BLaER1 (cell line): ENCODE results near the gene ITGB6.

ENCODE experiments used
- H3K27ac ChIP-seq: shearing (Covaris generic); formaldehyde crosslinking; 2 replicates; pipeline ENCODE4 v1.8.1; 2022
- H3K27me3 ChIP-seq: shearing (Covaris generic); formaldehyde crosslinking; 2 replicates; pipeline ENCODE4 v1.8.1; 2022
- H3K36me3 ChIP-seq: shearing (Covaris generic); formaldehyde crosslinking; 2 replicates; pipeline ENCODE4 v1.8.1; 2022
- H3K4me1 ChIP-seq: shearing (Covaris generic); formaldehyde crosslinking; 2 replicates; pipeline ENCODE4 v1.8.1; 2022
- H3K4me2 ChIP-seq: shearing (Covaris generic); formaldehyde crosslinking; 2 replicates; pipeline ENCODE4 v1.8.1; 2022
- H3K4me3 ChIP-seq: shearing (Covaris generic); formaldehyde crosslinking; 2 replicates; pipeline ENCODE4 v1.8.1; 2022
- H3K9ac ChIP-seq: shearing (Covaris generic); formaldehyde crosslinking; 2 replicates; pipeline ENCODE4 v1.8.1; 2022
- H3K9me3 ChIP-seq: shearing (Covaris generic); formaldehyde crosslinking; 2 replicates; pipeline ENCODE4 v1.8.1; 2022
- H4K20me1 ChIP-seq: shearing (Covaris generic); formaldehyde crosslinking; 2 replicates; pipeline ENCODE4 v1.8.1; 2022
- Cebpa-rat ChIP-seq: shearing (Covaris generic); IDR thresholded peaks from 2 replicates; pipeline ENCODE4 v1.8.1; 2022

The ITGB6 gene

DNA sequence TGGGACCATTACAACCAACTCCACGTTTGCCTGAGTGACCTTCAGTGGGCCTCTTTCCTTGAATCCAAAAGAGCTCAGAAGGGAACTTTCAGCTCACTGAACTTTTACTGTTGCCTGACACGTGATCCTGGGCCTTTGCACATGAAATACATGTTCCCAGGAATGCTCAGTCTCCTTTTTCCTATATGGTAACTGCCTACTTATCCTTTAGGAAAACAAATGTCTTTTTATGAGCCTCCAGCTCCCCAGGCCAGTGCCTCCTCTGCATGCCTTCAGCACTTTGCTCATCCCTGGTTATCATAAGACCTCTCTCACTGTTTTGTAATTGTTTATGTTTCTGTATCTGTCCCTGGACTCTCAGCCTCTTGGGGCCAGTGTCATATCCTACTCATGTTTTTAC, 142.7 kb downstream of the ITGB6 start:
- TF ChIP-seq Cebpa-rat: no peak
- no peaks in the 10 kb centered on the region for H4K20me1 ChIP-seq
- no peaks in the 10 kb centered on the region for H3K27me3 ChIP-seq
- no peak overlapping the region for H3K27ac ChIP-seq
- H3K4me1 ChIP-seq: no peaks in the 10 kb centered on the region
- no peak overlapping the region for H3K4me3 ChIP-seq
- no peaks in the 10 kb centered on the region for H3K36me3 ChIP-seq
- H3K9ac ChIP-seq: no peak overlapping the region
- H3K4me2 ChIP-seq: no peak overlapping the region
- peaks cover 15% of the 10 kb centered on the region for H3K9me3 ChIP-seq

- Histone ChIP-seq H3K27ac (no peak overlapping the region), H3K36me3 (no peaks in the 10 kb centered on the region), H4K20me1 (no peaks in the 10 kb centered on the region), H3K9ac (no peak overlapping the region), H3K9me3 (no peaks in the 10 kb centered on the region), H3K4me2 (no peak overlapping the region), H3K4me1 (no peaks in the 10 kb centered on the region), H3K4me3 (no peak overlapping the region), H3K27me3 (no peaks in the 10 kb centered on the region)
- no peak for TF ChIP-seq Cebpa-rat
These were observed 144.4 kb downstream of the ITGB6 start for GRCh38 chr2:160055726-160056108.

- H3K9me3 ChIP-seq: no peaks in the 10 kb centered on the region
- no peaks in the 10 kb centered on the region for H3K4me1 ChIP-seq
- no peak overlapping the region for H3K9ac ChIP-seq
- no peaks in the 10 kb centered on the region for H3K27me3 ChIP-seq
- H3K27ac ChIP-seq: no peak overlapping the region
- no peaks in the 10 kb centered on the region for H3K36me3 ChIP-seq
- H4K20me1 ChIP-seq: no peaks in the 10 kb centered on the region
- no peak overlapping the region for H3K4me3 ChIP-seq
- TF ChIP-seq Cebpa-rat: no peak
- no peak overlapping the region for H3K4me2 ChIP-seq
These were observed 144.9 kb downstream of the ITGB6 start for GRCh38 chr2:160054984-160055725.

DNA sequence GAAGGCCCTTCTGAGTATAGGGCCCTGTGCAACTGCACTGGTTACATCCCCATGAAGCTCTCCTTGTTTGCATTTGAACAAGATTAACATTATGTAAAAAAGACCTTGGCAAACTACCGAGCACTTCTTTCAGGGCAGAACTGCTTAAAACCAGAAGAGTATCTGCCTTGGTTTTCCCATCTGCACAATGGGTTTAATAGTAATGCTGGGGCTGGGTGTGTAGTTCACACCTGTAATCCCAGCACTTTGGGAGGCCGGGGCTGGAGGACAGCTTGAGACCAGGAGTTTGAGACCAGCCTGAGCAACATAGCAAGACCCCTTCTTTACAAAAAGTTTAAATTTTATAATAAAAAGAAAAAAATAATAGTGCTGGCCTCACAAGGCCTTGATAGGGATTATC, 146.1 kb downstream of the ITGB6 start:
- Histone ChIP-seq H3K9ac (no peak overlapping the region), H4K20me1 (no peaks in the 10 kb centered on the region), H3K27ac (no peak overlapping the region), H3K9me3 (no peaks in the 10 kb centered on the region), H3K4me1 (no peaks in the 10 kb centered on the region), H3K4me2 (no peak overlapping the region), H3K4me3 (no peak overlapping the region), H3K27me3 (no peaks in the 10 kb centered on the region), H3K36me3 (no peaks in the 10 kb centered on the region)
- no peak for TF ChIP-seq Cebpa-rat

- H3K27ac ChIP-seq: no peak overlapping the region
- H3K27me3 ChIP-seq: no peaks in the 10 kb centered on the region
- H3K4me3 ChIP-seq: no peak overlapping the region
- no peak for TF ChIP-seq Cebpa-rat
- H3K4me1 ChIP-seq: no peaks in the 10 kb centered on the region
- H4K20me1 ChIP-seq: no peaks in the 10 kb centered on the region
- H3K9me3 ChIP-seq: no peaks in the 10 kb centered on the region
- no peaks in the 10 kb centered on the region for H3K36me3 ChIP-seq
- no peak overlapping the region for H3K9ac ChIP-seq
- H3K4me2 ChIP-seq: no peak overlapping the region
These were observed 147.5 kb downstream of the ITGB6 start for GRCh38 chr2:160052531-160052930.

GRCh38 chr2:160051371-160051800, 148.7 kb downstream of the ITGB6 start:
- Histone ChIP-seq H3K4me2 (no peak overlapping the region), H3K36me3 (no peaks in the 10 kb centered on the region), H3K9ac (no peak overlapping the region), H3K27ac (no peak overlapping the region), H3K9me3 (no peaks in the 10 kb centered on the region), H3K27me3 (no peaks in the 10 kb centered on the region), H4K20me1 (no peaks in the 10 kb centered on the region), H3K4me3 (no peak overlapping the region), H3K4me1 (no peaks in the 10 kb centered on the region)
- TF ChIP-seq Cebpa-rat: no peak

GRCh38 chr2:160050147-160050546, 149.9 kb downstream of the ITGB6 start:
- Histone ChIP-seq H3K9me3 (no peaks in the 10 kb centered on the region), H3K27me3 (no peaks in the 10 kb centered on the region), H3K9ac (no peak overlapping the region), H4K20me1 (no peaks in the 10 kb centered on the region), H3K36me3 (no peaks in the 10 kb centered on the region), H3K27ac (no peak overlapping the region), H3K4me1 (no peaks in the 10 kb centered on the region), H3K4me3 (no peak overlapping the region), H3K4me2 (no peak overlapping the region)
- no peak for TF ChIP-seq Cebpa-rat
